Thyroid gland (tissue), 4 donors: ENCODE measurements around the gene INSL6. TPM values are rescaled to one million over a fixed set of nuclear protein-coding genes. Genes with fewer than 3 reads are reported as not detected.
"Not testable (repeated sequence)": the region's sequence is repeated elsewhere in the genome, so short reads cannot be mapped to it uniquely, and the experiment has no call there.

Experiments used
- DNase-seq, 2 donors: peaks; one replicate each; pipeline ENCODE4 v3.0.0-alpha.2; 2019
- H3K27ac ChIP-seq, 3 donors: fragments of 200-600 bp; sonication (generic); 1 replicate in 2 of 3; 2 replicates in 1 of 3; pipeline ENCODE4 v1.5.1; 2016 to 2019; ENCODE audit warnings: mild to moderate bottlenecking in 1 of 3, moderate library complexity in 1 of 3
- H3K27me3 ChIP-seq: fragments of 200-600 bp; sonication (generic); one replicate; pipeline ENCODE4 v1.5.1; 2019
- H3K36me3 ChIP-seq, 2 donors: fragments of 200-600 bp; sonication (generic); one replicate each; pipeline ENCODE4 v1.5.1; 2016 to 2019
- H3K4me1 ChIP-seq, 2 donors: fragments of 200-600 bp; sonication (generic); one replicate each; pipeline ENCODE4 v1.5.1; 2017 to 2019
- H3K4me3 ChIP-seq, 3 donors: fragments of 200-600 bp; sonication (generic); replicated peaks in 1 of 3; 1 replicate in 2 of 3; 2 replicates in 1 of 3; pipeline ENCODE4 v1.5.1; 2016; ENCODE audit warnings: mild to moderate bottlenecking in 1 of 3
- H3K9me3 ChIP-seq: fragments of 200-600 bp; sonication (generic); one replicate; pipeline ENCODE4 v1.5.1; 2017
- POLR2A ChIP-seq, 2 donors: fragments of 450-650 bp; IDR thresholded peaks; one replicate each; pipeline ENCODE4 v1.6.1; 2017; ENCODE audit warnings: antibody characterized with exemption in 2 of 2, mild to moderate bottlenecking in 2 of 2, moderate library complexity in 1 of 2
- WGBS, 2 donors: methylation state at CpG; one replicate each; pipeline ENCODE4 v1.1.5; 2017; 5-methylcytosine and 5-hydroxymethylcytosine counted together
- intact Hi-C: fragments of 100-400 bp; cut with DNase I; formaldehyde crosslinking; loops from one replicate; pipeline ENCODE4 v1.15.1; 2023
- total RNA-seq, 4 donors: library from RNA; depleted of rRNA; stranded (reverse); fragments of >200 nt; gene quantifications; one replicate each; pipeline ENCODE4 v1.2.3, GENCODE V29; 2016
- TF ChIP-seq, protein P1 (sequence below), 6 experiments: fragments of 200-600 bp in 3 of 6; fragments of 450-650 bp in 3 of 6; sonication (generic) in 3 of 6; IDR thresholded peaks; one replicate each; pipeline ENCODE4 v1.5.1; 2016 to 2019; ENCODE audit warnings: antibody characterized with exemption in 6 of 6, mild to moderate bottlenecking in 2 of 6, inconsistent platforms in 1 of 6, moderate library complexity in 1 of 6

Gene INSL6
- total RNA-seq, 4 donors from 2014 or later: not detected

DNA sequence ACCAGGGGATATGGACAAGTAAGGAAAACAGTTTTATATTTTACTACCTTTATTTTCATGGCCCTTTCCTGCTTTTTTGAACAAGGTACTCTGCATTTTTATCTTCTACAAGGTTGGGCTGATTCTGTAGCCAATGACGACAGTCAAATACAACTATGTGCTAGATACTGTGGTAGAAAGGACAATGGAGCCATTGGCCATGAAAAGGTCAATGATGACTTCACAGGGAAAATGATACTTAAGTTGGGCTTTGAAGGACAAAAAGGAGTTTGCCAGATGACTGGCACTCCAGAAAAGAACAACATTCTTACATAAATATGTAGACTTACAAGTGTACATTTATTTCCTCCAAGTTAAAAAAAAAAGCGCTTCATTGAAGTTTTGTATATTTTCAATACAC lies 663 bp downstream of the INSL6 start:
- H3K27ac ChIP-seq: no peak overlapping the region
- intact Hi-C loops: loop anchor here (5.0 kb wide), 1 partner anchor 408 kb away; no protein-coding TSS in a partner anchor
- no peak overlapping the region for H3K4me3 ChIP-seq
- no peaks in the 10 kb centered on the region for H3K9me3 ChIP-seq
- no peaks in the 10 kb centered on the region for H3K27me3 ChIP-seq
- no peaks in the 10 kb centered on the region for H3K4me1 ChIP-seq
- H3K36me3 ChIP-seq: no peaks in the 10 kb centered on the region
- TF ChIP-seq, protein P1, sequence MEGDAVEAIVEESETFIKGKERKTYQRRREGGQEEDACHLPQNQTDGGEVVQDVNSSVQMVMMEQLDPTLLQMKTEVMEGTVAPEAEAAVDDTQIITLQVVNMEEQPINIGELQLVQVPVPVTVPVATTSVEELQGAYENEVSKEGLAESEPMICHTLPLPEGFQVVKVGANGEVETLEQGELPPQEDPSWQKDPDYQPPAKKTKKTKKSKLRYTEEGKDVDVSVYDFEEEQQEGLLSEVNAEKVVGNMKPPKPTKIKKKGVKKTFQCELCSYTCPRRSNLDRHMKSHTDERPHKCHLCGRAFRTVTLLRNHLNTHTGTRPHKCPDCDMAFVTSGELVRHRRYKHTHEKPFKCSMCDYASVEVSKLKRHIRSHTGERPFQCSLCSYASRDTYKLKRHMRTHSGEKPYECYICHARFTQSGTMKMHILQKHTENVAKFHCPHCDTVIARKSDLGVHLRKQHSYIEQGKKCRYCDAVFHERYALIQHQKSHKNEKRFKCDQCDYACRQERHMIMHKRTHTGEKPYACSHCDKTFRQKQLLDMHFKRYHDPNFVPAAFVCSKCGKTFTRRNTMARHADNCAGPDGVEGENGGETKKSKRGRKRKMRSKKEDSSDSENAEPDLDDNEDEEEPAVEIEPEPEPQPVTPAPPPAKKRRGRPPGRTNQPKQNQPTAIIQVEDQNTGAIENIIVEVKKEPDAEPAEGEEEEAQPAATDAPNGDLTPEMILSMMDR (IDR thresholded peaks at IDR 0.05): no peak
- TF ChIP-seq POLR2A (IDR thresholded peaks at IDR 0.05): no peak
- 87 to 89% methylated on average over 2 of the region's 2 CpGs for WGBS, 2 donors
- no peak for DNase-seq

DNA sequence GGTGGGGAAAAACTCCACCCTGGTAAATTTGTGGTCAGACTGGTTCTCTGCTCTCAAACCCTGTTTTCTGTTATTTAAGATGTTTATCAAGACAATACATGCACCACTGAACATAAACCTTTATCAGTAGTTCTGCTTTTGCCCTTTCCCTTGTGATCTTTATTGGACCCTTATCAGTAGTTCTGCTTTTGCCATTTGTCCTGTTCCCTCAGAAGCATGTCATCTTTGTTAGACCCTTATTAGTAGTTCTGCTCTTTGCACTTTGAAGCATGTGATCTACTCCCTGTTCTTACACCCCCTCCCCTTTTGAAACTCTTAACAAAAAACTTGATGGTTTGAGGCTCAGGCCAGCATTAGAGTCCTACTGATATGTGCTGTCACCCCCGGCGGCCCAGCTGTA lies 4.8 kb downstream of the INSL6 start:
- DNase-seq, H3K4me3 ChIP-seq, H3K36me3 ChIP-seq, H3K9me3 ChIP-seq, H3K27me3 ChIP-seq, H3K4me1 ChIP-seq, intact Hi-C loops, H3K27ac ChIP-seq: not testable (repeated sequence)
- WGBS, 2 donors: 95 to 96% methylated on average over 2 of the region's 2 CpGs

DNA sequence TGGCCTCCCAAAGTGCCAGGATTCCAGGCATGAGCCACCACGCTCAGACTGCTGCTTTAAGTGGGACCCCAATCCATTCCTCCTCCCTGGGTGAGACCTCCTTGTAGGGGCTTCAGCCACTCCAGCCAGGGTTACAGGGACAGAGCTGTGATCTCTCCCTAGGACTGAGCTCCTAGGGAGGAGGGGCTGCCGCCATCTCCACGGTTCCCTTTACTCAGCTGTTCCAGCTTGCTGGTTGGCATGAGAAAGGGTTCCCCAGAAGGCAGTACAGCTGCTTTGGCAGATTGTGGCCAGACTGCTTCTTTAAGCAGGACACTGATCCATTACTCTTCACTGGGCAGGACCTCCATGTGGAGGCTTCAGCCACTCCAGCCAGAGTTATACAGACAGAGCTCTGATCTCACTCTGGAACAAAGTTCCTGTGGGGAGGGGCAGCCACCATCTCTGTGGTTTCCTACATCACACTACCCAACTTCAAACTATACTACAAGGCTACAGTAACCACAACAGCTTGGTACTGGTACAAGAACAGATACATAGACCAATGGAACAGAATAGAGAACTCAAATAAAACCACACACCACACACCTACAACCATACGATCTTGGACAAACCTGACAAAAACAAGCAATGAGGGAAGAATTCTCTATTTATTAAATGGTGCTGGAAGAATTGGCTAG lies 7.2 kb downstream of the INSL6 start:
- Histone ChIP-seq H3K27me3 (no peaks in the 10 kb centered on the region), H3K27ac (no peak overlapping the region), H3K4me3 (no peak overlapping the region), H3K9me3 (no peaks in the 10 kb centered on the region), H3K36me3 (no peaks in the 10 kb centered on the region), H3K4me1 (no peaks in the 10 kb centered on the region)
- no peak for TF ChIP-seq POLR2A (IDR thresholded peaks at IDR 0.05)
- TF ChIP-seq, protein P1 (IDR thresholded peaks at IDR 0.05): no peak
- WGBS, 2 donors: 87 to 96% methylated on average over 3 to 4 of the region's 4 CpGs
- DNase-seq: no peak
- intact Hi-C loops: no loop called here

DNA sequence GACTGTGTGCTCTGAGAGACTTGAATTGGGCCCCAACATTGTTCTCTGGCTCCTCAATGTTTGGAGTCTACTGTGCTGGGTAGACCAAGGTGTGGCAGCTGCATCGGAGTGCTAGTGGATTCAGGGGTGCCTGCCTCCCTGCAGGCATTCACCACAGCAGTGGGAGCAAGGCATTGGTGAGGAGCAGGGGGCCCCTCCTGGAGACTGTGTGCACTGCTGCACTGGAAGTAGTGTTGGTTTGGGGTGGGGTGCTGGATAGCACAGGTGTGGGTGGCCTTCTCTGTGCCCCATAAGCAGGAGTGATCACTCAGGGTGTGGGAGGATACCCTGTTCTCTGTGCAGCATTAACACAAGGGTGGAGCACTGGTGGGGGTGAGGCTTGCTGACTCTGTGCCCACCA lies 39.2 kb downstream of the INSL6 start:
- Histone ChIP-seq H3K4me1 (no peaks in the 10 kb centered on the region), H3K36me3 (no peaks in the 10 kb centered on the region), H3K27ac (no peak overlapping the region), H3K4me3 (no peak overlapping the region), H3K27me3 (no peaks in the 10 kb centered on the region), H3K9me3 (no peaks in the 10 kb centered on the region)
- TF ChIP-seq POLR2A (IDR thresholded peaks at IDR 0.05): no peak
- TF ChIP-seq, protein P1 (IDR thresholded peaks at IDR 0.05): no peak
- intact Hi-C loops: no loop called here
- WGBS, 2 donors: 100% methylated on average over 1 of the region's 1 CpG
- no peak for DNase-seq

DNA sequence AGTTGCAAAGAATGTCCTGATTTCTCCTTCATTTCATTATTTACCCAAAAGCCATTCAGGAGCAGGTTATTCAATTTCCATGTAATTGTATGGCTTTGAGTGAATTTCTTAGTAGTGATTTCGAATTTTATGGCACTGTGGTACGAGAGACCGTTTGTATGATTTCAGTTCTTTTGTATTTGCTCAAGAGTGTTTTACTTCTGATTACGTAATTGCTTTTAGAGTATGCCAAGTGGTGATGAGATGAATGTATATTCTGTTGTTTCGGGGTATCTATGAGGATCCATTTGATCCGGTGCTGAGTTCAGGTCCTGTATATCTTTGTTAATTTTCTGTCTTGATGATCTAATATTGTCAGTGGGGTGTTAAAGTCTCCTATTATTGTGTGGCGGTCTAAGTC lies 41.2 kb downstream of the INSL6 start:
- no peaks in the 10 kb centered on the region for H3K4me1 ChIP-seq
- WGBS, 2 donors: 89 to 90% methylated on average over 7 of the region's 7 CpGs
- no peaks in the 10 kb centered on the region for H3K27me3 ChIP-seq
- no peaks in the 10 kb centered on the region for H3K36me3 ChIP-seq
- intact Hi-C loops: no loop called here
- no peak overlapping the region for H3K4me3 ChIP-seq
- H3K9me3 ChIP-seq: no peaks in the 10 kb centered on the region
- DNase-seq: no peak
- TF ChIP-seq, protein P1 (IDR thresholded peaks at IDR 0.05): no peak
- no peak for TF ChIP-seq POLR2A (IDR thresholded peaks at IDR 0.05)
- no peak overlapping the region for H3K27ac ChIP-seq
